Mesendoderm (in vitro differentiated cells): ENCODE data around the gene DAB2IP.
A peak's percentile ranks its signal among the peaks of the same experiment; 100 is the strongest.

Experiments
- DNase-seq: peaks from one replicate; pipeline ENCODE4 v3.0.0; 2013
- H2AK5ac ChIP-seq: 2 replicates; pipeline ENCODE4 v1.6.1; 2013; ENCODE audit warnings: low read length, inconsistent platforms
- H2BK120ac ChIP-seq: 2 replicates; pipeline ENCODE4 v1.6.1; 2013; ENCODE audit warnings: low read depth, mild to moderate bottlenecking, low read length, moderate library complexity, mixed read lengths
- H2BK15ac ChIP-seq: replicated peaks from 2 replicates; pipeline ENCODE4 v1.6.1; 2013; ENCODE audit warnings: low read depth, mild to moderate bottlenecking, moderate library complexity
- H2BK5ac ChIP-seq: 2 replicates; pipeline ENCODE4 v1.6.1; 2013; ENCODE audit warnings: low read length, inconsistent platforms
- H3K18ac ChIP-seq: 2 replicates; pipeline ENCODE4 v1.6.1; 2013; ENCODE audit warnings: mild to moderate bottlenecking, low read length, mixed read lengths
- H3K23ac ChIP-seq: one replicate; pipeline ENCODE4 v1.6.1; 2013; ENCODE audit warnings: low read length
- H3K27ac ChIP-seq: 2 replicates; pipeline ENCODE4 v1.5.1; 2013; ENCODE audit warnings: low read depth, mild to moderate bottlenecking, inconsistent platforms, low read length, moderate library complexity
- H3K27me3 ChIP-seq: 2 replicates; pipeline ENCODE4 v1.6.1; 2013; ENCODE audit warnings: low read length, control low read depth, mild to moderate bottlenecking, inconsistent platforms; ENCODE audit not compliant: insufficient read depth, poor library complexity
- H3K36me3 ChIP-seq: 2 replicates; pipeline ENCODE4 v1.6.1; 2013; ENCODE audit warnings: low read length, inconsistent platforms; ENCODE audit not compliant: control insufficient read depth, insufficient read depth
- H3K4ac ChIP-seq: one replicate; pipeline ENCODE4 v1.6.1; 2013; ENCODE audit warnings: low read depth, mild to moderate bottlenecking, low read length, moderate library complexity
- H3K4me1 ChIP-seq: 2 replicates; pipeline ENCODE4 v1.6.1; 2013; ENCODE audit warnings: low read depth, low read length, inconsistent platforms; ENCODE audit not compliant: control insufficient read depth
- H3K4me2 ChIP-seq: 2 replicates; pipeline ENCODE4 v1.6.1; 2013; ENCODE audit warnings: low read length
- H3K4me3 ChIP-seq: 2 replicates; pipeline ENCODE4 v1.5.1; 2013; ENCODE audit warnings: mild to moderate bottlenecking, low read length
- H3K56ac ChIP-seq: one replicate; pipeline ENCODE4 v1.6.1; 2013; ENCODE audit warnings: low read length
- H3K79me1 ChIP-seq: 2 replicates; pipeline ENCODE4 v1.6.1; 2013; ENCODE audit warnings: low read length, inconsistent platforms
- H3K79me2 ChIP-seq: 2 replicates; pipeline ENCODE4 v1.6.1; 2013; ENCODE audit warnings: mild to moderate bottlenecking, low read length; ENCODE audit not compliant: control insufficient read depth, insufficient read depth
- H3K9ac ChIP-seq: 2 replicates; pipeline ENCODE4 v1.6.1; 2013; ENCODE audit warnings: low read length, inconsistent platforms
- H4K5ac ChIP-seq: one replicate; pipeline ENCODE4 v1.6.1; 2013; ENCODE audit warnings: low read length
- H4K8ac ChIP-seq: one replicate; pipeline ENCODE4 v1.6.1; 2013; ENCODE audit warnings: low read depth, mild to moderate bottlenecking, control low read depth, low read length, moderate library complexity
- WGBS: extraction: QIAGEN DNeasy Blood & Tissue Kit; methylation state at CpG from one replicate; pipeline ENCODE4 v1.1.7; 2013; ENCODE audit warnings: low lambda C conversion rate, missing lambda C conversion rate; ENCODE audit not compliant: insufficient coverage; ENCODE audit errors: extremely low coverage; 5-methylcytosine and 5-hydroxymethylcytosine counted together

The DAB2IP gene

DNA sequence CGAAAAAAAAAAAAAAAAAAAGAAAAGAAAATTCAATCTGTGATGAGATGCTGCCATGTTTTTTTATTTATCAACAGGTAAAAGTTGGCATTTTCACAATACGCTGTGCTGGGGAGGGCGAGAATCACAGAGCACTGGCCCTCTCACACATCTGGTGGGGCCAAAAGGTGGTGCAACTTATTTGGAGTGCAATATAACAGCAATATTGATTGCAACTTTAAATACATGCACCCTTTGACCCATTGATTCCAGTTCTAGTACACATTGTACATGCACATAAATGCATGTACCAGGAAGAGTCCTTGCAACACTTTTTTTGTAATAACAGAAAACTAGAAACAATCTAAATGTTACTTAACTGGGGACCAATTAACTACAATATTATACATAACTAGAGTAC is 159.1 kb downstream of the DAB2IP start:
- Histone ChIP-seq H3K4ac (no peak overlapping the region), H2BK5ac (no peak overlapping the region), H2BK15ac (no peak overlapping the region), H3K56ac (no peak overlapping the region), H3K4me1 (no peaks in the 10 kb centered on the region), H3K4me3 (no peak overlapping the region), H3K27me3 (no peaks in the 10 kb centered on the region), H4K8ac (no peak overlapping the region), H2BK120ac (no peak overlapping the region), H3K23ac (no peak overlapping the region), H2AK5ac (no peak overlapping the region), H4K5ac (no peak overlapping the region), H3K9ac (no peak overlapping the region), H3K4me2 (no peak overlapping the region), H3K18ac (no peak overlapping the region), H3K79me2 (no peaks in the 10 kb centered on the region), H3K79me1 (no peaks in the 10 kb centered on the region), H3K36me3 (no peaks in the 10 kb centered on the region), H3K27ac (no peak overlapping the region)
- DNase-seq, result no peak
- WGBS, result no CpG with 5 or more reads among the region's 3 CpGs

DNA sequence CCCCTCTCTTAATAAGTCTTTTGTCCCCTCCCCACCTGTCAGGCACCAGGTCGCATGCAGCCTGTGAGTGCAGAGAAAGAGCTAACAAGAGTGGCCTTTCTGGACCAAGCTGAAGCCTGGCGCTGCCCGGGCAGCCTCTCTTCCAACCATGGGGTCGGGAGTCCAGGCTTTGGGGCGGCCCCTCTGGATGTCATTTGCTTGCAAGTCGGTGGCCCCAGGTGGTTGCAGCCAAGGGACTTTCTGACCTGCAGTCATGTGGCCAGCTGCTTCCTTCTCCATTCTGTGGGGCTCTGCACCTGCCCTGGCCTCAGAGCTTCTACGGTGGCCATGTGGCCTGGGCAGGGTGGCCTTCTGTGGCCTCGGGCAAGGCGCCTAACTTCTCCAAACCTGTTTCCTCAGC is 159.7 kb downstream of the DAB2IP start:
- no peaks in the 10 kb centered on the region for H3K27me3 ChIP-seq
- no peaks in the 10 kb centered on the region for H3K79me2 ChIP-seq
- no peak overlapping the region for H4K8ac ChIP-seq
- no peak overlapping the region for H4K5ac ChIP-seq
- no peak overlapping the region for H3K18ac ChIP-seq
- no peak overlapping the region for H3K4ac ChIP-seq
- H3K27ac ChIP-seq, result no peak overlapping the region
- H3K4me2 ChIP-seq, result no peak overlapping the region
- no peak overlapping the region for H3K9ac ChIP-seq
- no peak overlapping the region for H2BK5ac ChIP-seq
- H2BK120ac ChIP-seq, result no peak overlapping the region
- no peak overlapping the region for H2BK15ac ChIP-seq
- H3K36me3 ChIP-seq, result no peaks in the 10 kb centered on the region
- H3K23ac ChIP-seq, result no peak overlapping the region
- H3K56ac ChIP-seq, result no peak overlapping the region
- no peak overlapping the region for H3K4me3 ChIP-seq
- no peak for DNase-seq
- H3K4me1 ChIP-seq, result no peaks in the 10 kb centered on the region
- WGBS, result no CpG with 5 or more reads among the region's 9 CpGs
- H3K79me1 ChIP-seq, result no peaks in the 10 kb centered on the region
- H2AK5ac ChIP-seq, result no peak overlapping the region

DNA sequence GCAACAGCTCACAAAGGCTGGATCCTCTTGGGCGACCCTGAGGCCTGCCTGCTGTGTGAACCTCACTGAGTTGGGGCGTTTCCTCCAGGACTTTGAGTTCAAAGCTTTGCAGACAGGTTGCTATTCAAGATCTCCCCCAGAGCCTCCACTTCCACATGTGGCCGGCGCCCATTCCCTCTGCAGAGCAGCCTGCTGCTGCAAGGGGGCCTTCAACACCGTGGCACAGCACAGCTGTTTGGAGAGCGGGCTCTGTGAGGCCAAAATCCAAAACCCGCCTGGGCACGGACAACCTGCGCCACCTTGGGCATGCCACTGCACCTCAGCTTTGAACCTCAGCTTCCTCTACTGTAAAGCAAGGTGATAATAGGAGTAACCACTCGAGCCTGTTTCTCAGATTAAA is 160.3 kb downstream of the DAB2IP start:
- Histone ChIP-seq H3K4ac (no peak overlapping the region), H3K23ac (no peak overlapping the region), H4K8ac (no peak overlapping the region), H3K4me2 (no peak overlapping the region), H2AK5ac (no peak overlapping the region), H3K4me3 (no peak overlapping the region), H3K4me1 (peaks cover under 1% of the 10 kb centered on the region), H3K9ac (no peak overlapping the region), H2BK15ac (no peak overlapping the region), H2BK5ac (no peak overlapping the region), H3K79me1 (no peaks in the 10 kb centered on the region), H3K56ac (no peak overlapping the region), H3K36me3 (no peaks in the 10 kb centered on the region), H4K5ac (no peak overlapping the region), H3K27me3 (no peaks in the 10 kb centered on the region), H3K27ac (no peak overlapping the region), H3K18ac (no peak overlapping the region), H2BK120ac (no peak overlapping the region), H3K79me2 (no peaks in the 10 kb centered on the region)
- DNase-seq, result no peak
- WGBS, result no CpG with 5 or more reads among the region's 10 CpGs

DNA sequence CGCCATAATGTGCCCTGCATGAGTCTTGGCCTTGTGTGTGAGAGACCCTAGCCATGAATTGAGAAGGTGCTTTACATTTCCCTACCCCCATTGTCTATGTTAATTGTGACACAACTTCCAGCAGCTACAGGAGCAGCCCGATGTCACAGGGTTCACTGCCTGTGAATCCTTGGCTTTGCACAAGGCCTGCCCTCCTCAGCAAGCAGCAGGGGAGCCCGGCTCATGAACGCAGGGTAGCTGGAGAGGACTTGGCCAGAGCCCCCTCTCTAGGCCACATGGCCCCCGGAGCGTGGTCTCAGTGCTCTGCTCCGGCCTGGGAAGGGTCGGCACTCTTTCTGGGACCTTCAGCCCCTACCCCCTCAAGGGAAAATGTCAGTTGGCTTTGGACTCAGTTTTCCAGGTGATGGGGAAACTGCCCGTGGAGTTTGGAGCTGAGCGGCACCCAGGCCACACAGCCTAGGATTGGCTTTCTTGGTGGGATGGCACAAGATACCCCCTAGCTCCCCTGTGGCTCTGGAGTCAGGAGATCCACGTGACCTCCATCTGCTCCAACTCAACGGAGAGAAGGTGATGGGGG is 160.8 kb downstream of the DAB2IP start:
- Histone ChIP-seq H3K36me3 (no peaks in the 10 kb centered on the region), H3K27ac (no peak overlapping the region), H4K5ac (no peak overlapping the region), H3K23ac (no peak overlapping the region), H3K79me2 (no peaks in the 10 kb centered on the region), H3K4me3 (no peak overlapping the region), H2BK120ac (no peak overlapping the region), H3K4ac (no peak overlapping the region), H3K9ac (no peak overlapping the region), H3K4me1 (peaks cover 4% of the 10 kb centered on the region), H2BK15ac (no peak overlapping the region), H3K56ac (no peak overlapping the region), H2AK5ac (no peak overlapping the region), H3K18ac (no peak overlapping the region), H3K79me1 (no peaks in the 10 kb centered on the region), H3K4me2 (no peak overlapping the region), H4K8ac (no peak overlapping the region), H2BK5ac (no peak overlapping the region), H3K27me3 (no peaks in the 10 kb centered on the region)
- WGBS, result no CpG with 5 or more reads among the region's 12 CpGs
- DNase-seq, result no peak

DNA sequence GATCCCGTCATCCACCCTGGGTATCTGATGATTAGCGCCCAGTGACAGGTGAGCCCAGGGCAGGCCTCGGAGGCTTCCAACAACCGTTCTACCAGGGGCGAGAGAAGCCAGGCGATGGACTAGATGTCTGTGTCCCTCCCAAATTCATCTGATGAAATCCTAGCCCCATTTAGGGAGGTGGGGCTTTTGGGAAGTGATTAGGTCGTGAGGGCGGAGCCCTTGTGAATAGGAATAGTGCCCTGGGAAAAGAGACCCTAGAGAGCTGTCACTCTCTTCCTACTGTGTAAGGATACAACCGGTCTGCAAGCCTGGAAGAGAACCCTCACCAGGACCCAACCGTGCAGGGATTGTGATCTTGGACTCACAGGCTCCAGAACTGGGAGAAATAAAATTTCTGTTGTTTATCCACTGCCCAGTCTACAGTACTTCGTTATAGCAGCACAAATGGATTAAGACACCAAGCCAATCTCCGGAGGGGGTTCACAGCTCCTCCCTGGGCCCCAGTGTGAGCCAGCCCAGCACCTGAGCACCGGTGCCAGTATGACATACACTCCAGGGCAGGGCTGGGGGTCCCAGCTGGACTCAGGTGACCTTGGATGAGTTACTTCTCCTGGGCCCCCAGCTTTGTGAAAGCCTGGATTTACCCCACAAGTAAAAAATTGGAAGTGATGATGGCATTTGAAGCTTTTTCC is 162.2 kb downstream of the DAB2IP start:
- H2BK120ac ChIP-seq, result no peak overlapping the region
- no peak overlapping the region for H3K56ac ChIP-seq
- no peak overlapping the region for H3K4me3 ChIP-seq
- no peak overlapping the region for H3K9ac ChIP-seq
- H3K79me1 ChIP-seq, result no peaks in the 10 kb centered on the region
- H3K79me2 ChIP-seq, result no peaks in the 10 kb centered on the region
- no peaks in the 10 kb centered on the region for H3K27me3 ChIP-seq
- peak; percentile 47 for DNase-seq
- no peak overlapping the region for H3K27ac ChIP-seq
- H3K4ac ChIP-seq, result no peak overlapping the region
- H2AK5ac ChIP-seq, result no peak overlapping the region
- no CpG with 5 or more reads among the region's 13 CpGs for WGBS
- no peak overlapping the region for H4K5ac ChIP-seq
- H3K4me2 ChIP-seq, result no peak overlapping the region
- peaks cover 4% of the 10 kb centered on the region for H3K4me1 ChIP-seq
- H3K36me3 ChIP-seq, result no peaks in the 10 kb centered on the region
- no peak overlapping the region for H2BK15ac ChIP-seq
- H2BK5ac ChIP-seq, result no peak overlapping the region
- H4K8ac ChIP-seq, result no peak overlapping the region
- no peak overlapping the region for H3K23ac ChIP-seq
- no peak overlapping the region for H3K18ac ChIP-seq

DNA sequence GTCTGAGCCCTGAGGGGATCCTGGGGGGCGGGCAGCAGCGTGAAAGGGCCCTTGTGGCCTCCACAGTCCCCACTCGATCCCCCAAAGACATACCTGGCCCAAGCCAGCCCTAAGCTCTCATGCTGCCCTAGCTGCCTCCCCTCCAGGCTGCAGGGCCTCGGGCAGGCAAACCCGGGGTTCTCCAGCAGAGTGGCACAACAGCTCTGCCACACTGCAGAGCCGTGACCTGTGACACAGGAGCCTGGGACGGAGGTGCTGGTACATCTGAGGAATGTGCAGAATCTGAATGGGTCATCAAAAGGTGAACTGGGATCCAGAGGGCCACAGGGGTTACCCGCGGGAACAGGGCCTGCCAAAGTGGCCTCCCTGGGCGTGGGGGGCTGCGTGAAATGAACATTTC is 163.2 kb downstream of the DAB2IP start:
- Histone ChIP-seq H2BK5ac (no peak overlapping the region), H3K79me2 (no peaks in the 10 kb centered on the region), H3K4ac (no peak overlapping the region), H2BK15ac (no peak overlapping the region), H3K79me1 (no peaks in the 10 kb centered on the region), H3K4me2 (no peak overlapping the region), H3K18ac (no peak overlapping the region), H3K4me1 (peaks cover 9% of the 10 kb centered on the region), H3K56ac (no peak overlapping the region), H4K8ac (no peak overlapping the region), H2BK120ac (no peak overlapping the region), H4K5ac (no peak overlapping the region), H3K4me3 (no peak overlapping the region), H3K27ac (no peak overlapping the region), H3K23ac (no peak overlapping the region), H3K36me3 (no peaks in the 10 kb centered on the region), H3K27me3 (no peaks in the 10 kb centered on the region), H2AK5ac (no peak overlapping the region), H3K9ac (no peak overlapping the region)
- no peak for DNase-seq
- WGBS, result no CpG with 5 or more reads among the region's 11 CpGs
